NCI-H345 (cell line): ENCODE data around the gene TCF7L2.

Source experiments
- DNase-seq: peaks from one replicate; lab custom pipeline; 2025; lab: John Stamatoyannopoulos, UW

The TCF7L2 gene

GRCh38 chr10:113179966-113180365 lies 229.9 kb downstream of the TCF7L2 start:
- DNase-seq: no peak

DNA sequence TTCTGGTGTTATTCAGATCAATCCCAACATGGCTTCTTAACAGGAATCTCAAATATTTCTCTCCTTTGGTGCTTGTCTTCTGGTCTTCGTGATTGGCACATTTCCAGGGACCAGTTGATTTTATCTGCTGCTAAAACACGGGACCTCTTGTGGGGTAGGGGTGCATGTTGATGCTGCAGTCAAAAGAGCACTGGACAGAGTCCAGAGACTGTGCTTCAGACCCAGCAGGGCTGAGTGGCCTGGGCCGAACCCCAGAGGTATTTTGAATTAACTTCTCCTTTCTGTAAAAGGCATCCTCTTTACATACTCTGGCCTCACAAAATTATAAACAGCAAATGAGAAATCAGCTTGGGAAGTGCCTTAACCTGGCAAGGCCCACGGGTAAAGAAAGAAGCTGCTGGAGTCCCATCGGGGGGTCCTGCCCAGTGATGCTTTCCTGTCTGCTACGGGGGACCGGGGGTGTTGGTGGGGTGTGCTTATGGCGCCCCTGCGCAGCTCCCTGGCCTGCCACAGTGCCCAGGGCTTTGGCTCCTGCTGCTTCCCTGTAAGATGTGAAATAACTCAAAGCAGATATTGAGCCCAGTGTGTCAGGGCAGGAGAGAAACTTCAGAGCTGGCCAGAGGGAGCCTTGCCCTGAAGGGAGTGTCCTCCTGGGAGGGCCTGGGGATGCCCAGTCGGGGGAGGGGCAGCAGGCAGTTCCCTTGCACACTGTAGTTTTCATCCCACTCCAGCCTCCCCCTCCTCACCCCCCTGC lies 230.5 kb downstream of the TCF7L2 start:
- no peak for DNase-seq

DNA sequence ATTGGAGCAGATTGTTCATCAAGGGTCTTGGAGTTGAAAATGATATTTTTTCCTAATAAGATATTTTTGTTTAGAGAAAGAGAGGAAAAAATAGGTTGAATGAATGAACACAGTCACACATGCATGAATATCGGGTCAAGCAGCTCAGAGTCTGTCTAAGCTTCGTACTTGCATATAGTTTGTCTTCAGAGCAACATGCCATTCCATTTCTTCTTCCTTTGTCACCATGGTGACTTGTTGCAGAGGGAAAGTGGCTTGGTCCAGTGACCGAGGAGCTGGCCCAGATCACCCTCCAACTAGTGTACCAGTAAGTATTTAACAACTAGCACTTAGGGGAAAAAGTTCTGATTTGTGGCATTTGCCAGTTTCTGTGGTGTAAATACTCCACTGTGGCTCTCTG lies 232.1 kb downstream of the TCF7L2 start:
- no peak for DNase-seq

DNA sequence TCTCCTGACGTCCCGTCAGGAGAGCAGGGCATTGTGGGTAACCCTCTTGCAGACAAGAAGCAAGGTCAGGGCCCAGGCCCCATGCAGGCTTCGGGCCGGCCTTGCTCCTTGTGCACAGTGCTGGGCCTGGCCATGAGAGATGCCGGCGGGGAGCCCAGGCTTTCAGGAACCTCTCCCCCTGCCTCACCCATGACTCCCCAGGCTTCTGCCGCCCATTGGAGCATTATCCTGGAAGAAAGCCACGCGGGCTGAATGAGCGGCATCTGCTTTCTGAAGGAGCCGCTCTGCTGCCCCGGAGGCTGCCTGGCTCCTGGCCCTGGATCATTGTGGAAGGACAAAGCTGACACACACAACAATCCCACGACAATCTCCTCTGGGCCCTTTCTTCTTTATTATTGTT lies 233.5 kb downstream of the TCF7L2 start:
- no peak for DNase-seq

- no peak for DNase-seq
These were observed 237.2 kb downstream of the TCF7L2 start for GRCh38 chr10:113187063-113187777.

- no peak for DNase-seq
These were observed 249.4 kb downstream of the TCF7L2 start for GRCh38 chr10:113199459-113199858.

GRCh38 chr10:113202011-113202410 lies 252.0 kb downstream of the TCF7L2 start:
- no peak for DNase-seq

- no peak for DNase-seq
These were observed 257.9 kb downstream of the TCF7L2 start for GRCh38 chr10:113207924-113208323.

GRCh38 chr10:113213035-113213434 lies 263.0 kb downstream of the TCF7L2 start:
- no peak for DNase-seq

DNA sequence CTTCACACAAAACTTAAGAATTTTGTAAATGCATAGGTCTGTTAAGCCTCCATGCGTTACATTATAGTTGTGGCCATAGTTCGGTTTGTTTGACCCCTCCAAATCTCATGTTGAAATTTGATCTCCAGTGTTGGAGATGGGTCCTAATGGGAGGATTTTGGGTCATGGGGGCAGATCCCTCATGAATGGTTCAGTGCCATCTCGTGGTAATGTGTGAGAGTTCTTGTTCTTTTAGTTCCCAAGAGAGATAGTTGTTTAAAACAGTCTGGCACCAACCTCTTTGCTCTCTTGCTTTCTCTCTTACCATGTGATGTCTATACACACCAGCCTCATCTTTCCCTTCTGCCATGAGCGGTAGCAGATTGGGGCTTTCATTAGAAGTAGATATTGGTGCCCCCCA lies 264.3 kb downstream of the TCF7L2 start:
- no peak for DNase-seq

DNA sequence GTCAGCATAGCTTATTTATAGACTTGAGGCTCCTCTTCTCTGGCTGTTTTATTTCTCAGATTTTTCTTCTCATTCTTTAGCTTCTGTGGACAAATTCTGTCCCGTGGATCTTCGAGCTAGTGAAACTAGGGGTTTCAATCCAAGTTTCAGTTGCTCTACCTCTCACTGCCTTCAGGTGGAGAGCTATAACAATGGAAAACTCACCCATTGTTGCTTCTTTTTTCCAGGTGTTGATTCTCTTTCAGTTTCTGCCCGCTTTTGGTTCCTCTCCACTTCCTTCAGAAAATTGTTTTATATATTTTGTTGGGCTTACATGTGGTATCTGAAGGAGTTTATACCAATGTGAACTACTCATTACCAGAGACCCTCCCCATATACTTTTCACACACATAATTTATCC lies 266.1 kb downstream of the TCF7L2 start:
- no peak for DNase-seq
